HFFc6 (cell line): ENCODE measurements around the gene TEX14. TPM values are rescaled to one million over a fixed set of nuclear protein-coding genes. Genes with fewer than 3 reads are reported as not detected.

Experiments
- DNase-seq: peaks from one replicate; pipeline ENCODE4 v3.0.0-alpha.2; 2018
- H3K27ac Mint-ChIP-seq: 2 replicates; pipeline ENCODE4 v1.8.0; 2020; ENCODE audit warnings: mild to moderate bottlenecking, mixed read lengths
- H3K27me3 Mint-ChIP-seq: 2 replicates; pipeline ENCODE4 v1.8.0; 2021; ENCODE audit warnings: mild to moderate bottlenecking, moderate library complexity, mixed read lengths; ENCODE audit not compliant: insufficient read depth
- H3K36me3 Mint-ChIP-seq: 2 replicates; pipeline ENCODE4 v1.8.0; 2021; ENCODE audit warnings: low read depth, mixed read lengths
- H3K4me1 Mint-ChIP-seq: 2 replicates; pipeline ENCODE4 v1.8.0; 2020; ENCODE audit warnings: low read depth, mixed read lengths
- H3K4me3 Mint-ChIP-seq: 2 replicates; pipeline ENCODE4 v1.8.0; 2020; ENCODE audit warnings: mild to moderate bottlenecking, moderate library complexity, mixed read lengths
- H3K9me3 Mint-ChIP-seq: 2 replicates; pipeline ENCODE4 v1.8.0; 2020; ENCODE audit warnings: mild to moderate bottlenecking, mixed read lengths
- CTCF ChIP-seq: fragments of 200-600 bp; sonication (generic); IDR thresholded peaks from 2 replicates; pipeline ENCODE4 v1.5.0; 2021; ENCODE audit warnings: antibody characterized with exemption, mild to moderate bottlenecking
- total RNA-seq, 6 experiments: library from RNA; stranded (reverse); fragmentation: NEBNext Ultra II Directional; extraction: Animal tissue kit (Norgen Biotek cat#: 25700); gene quantifications; 2 replicates in 1 of 6; 3 replicates in 5 of 6; pipeline ENCODE4 v1.2.3, GENCODE V29; 2021

TEX14 gene
- total RNA-seq, 6 experiments from 2014 or later: 0.20 TPM; not detected in 5

DNA sequence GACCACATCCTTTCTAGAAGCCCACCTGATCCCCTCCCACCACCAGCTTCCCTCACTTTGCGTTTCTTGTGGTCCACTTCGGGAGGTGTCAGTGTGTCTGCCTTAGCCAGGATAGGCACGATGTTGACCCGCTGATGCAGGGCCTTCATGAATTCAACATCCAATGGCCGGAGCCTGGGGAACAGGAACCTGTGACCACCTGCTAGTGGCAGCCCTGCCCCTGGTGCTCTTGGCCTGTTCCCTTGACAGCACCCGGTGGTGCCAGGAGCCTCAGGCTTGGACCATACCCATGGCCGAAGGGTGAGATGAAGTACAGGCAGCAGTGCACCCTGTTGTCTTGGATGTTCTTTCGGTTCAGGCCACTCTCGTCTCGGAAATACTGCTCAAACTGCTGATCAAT, 170.2 kb downstream of the TEX14 start:
- H3K27me3 Mint-ChIP-seq: peaks cover 2% of the 10 kb centered on the region
- peaks cover 28% of the 10 kb centered on the region for H3K4me1 Mint-ChIP-seq
- H3K4me3 Mint-ChIP-seq: no peak overlapping the region
- no peaks in the 10 kb centered on the region for H3K36me3 Mint-ChIP-seq
- no peak for DNase-seq
- TF ChIP-seq CTCF: no peak
- H3K27ac Mint-ChIP-seq: no peak overlapping the region
- no peaks in the 10 kb centered on the region for H3K9me3 Mint-ChIP-seq

DNA sequence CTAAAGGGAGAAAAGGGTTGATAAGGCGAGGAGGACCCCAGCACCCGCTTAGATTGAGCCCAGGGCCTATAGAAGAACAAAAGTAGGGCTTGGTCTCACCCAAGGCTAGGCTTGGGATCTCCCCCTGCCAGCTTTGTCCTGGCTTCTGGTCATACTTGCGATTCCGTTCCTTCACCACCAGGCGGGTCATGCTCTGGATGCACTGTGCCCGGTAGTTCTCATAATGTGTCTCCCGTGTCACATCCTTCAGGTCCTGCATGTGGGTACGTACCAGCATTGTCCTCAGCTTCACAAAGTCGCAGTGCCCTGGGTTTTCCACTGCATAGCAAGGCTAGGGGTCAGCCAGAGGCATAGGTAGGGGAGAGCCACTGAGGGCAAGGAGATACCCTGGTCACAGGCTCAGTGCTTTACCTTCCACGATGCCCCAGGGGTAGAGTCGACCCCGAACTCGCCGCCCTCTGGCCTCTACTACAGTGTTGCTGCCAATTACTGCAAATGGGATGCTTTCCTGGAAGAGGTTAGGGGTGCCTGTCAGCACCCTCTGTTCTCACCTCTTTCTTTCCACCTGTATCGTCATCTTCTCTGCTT, 170.9 kb downstream of the TEX14 start:
- DNase-seq: no peak
- peaks cover 2% of the 10 kb centered on the region for H3K27me3 Mint-ChIP-seq
- H3K9me3 Mint-ChIP-seq: no peaks in the 10 kb centered on the region
- peak; percentile 80 for TF ChIP-seq CTCF
- H3K4me1 Mint-ChIP-seq: peaks cover 35% of the 10 kb centered on the region
- H3K4me3 Mint-ChIP-seq: no peak overlapping the region
- no peak overlapping the region for H3K27ac Mint-ChIP-seq
- H3K36me3 Mint-ChIP-seq: no peaks in the 10 kb centered on the region

GRCh38 chr17:58517928-58518609, 173.8 kb downstream of the TEX14 start:
- H3K27me3 Mint-ChIP-seq: peaks cover 2% of the 10 kb centered on the region
- peak overlapping the region; percentile 95 for H3K27ac Mint-ChIP-seq
- TF ChIP-seq CTCF: no peak
- no peaks in the 10 kb centered on the region for H3K36me3 Mint-ChIP-seq
- DNase-seq: peak; percentile 100
- H3K4me3 Mint-ChIP-seq: peak overlapping the region; percentile 95
- peaks cover 40% of the 10 kb centered on the region for H3K4me1 Mint-ChIP-seq
- H3K9me3 Mint-ChIP-seq: no peaks in the 10 kb centered on the region

DNA sequence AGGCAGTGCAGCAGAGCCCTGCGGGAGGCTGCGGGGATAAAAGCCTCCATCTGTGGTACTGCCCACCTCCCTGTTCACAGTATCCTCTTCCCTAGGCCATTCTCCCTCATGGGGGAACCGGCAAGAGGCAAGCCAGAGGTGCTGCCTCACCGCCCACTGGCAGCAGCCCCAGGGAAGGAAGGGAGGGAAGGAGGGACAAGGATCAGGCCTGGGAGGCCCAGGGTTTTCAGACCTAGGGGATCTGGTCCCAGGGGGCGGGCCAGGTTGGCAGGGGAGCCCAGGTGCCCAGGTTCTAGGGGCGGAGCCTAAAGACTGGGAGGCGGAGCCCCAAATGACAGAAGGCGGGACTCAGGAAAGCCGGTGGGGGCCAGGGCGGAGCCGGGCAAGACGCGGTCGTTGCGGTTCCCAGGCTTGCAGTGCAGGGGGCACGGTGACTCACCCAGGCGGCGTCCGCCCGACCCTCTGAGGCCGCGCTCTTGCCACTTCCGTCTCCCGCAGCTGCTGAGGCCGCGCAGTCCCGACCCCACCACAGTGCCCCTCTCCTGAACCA, 174.4 kb downstream of the TEX14 start:
- peaks cover 2% of the 10 kb centered on the region for H3K27me3 Mint-ChIP-seq
- peak overlapping the region; percentile 95 for H3K4me3 Mint-ChIP-seq

More for the DNA sequence above, 174.4 kb downstream of the TEX14 start:
- H3K36me3 Mint-ChIP-seq: no peaks in the 10 kb centered on the region
- TF ChIP-seq CTCF: no peak
- peak overlapping the region; percentile 95 for H3K27ac Mint-ChIP-seq
- no peak for DNase-seq
- peaks cover 44% of the 10 kb centered on the region for H3K4me1 Mint-ChIP-seq
- no peaks in the 10 kb centered on the region for H3K9me3 Mint-ChIP-seq
